ENCODE data around the gene SPATA45.
"Not testable (repeated sequence)": the region's sequence is repeated elsewhere in the genome, so short reads cannot be mapped to it uniquely, and the experiment has no call there.

The SPATA45 gene

DNA sequence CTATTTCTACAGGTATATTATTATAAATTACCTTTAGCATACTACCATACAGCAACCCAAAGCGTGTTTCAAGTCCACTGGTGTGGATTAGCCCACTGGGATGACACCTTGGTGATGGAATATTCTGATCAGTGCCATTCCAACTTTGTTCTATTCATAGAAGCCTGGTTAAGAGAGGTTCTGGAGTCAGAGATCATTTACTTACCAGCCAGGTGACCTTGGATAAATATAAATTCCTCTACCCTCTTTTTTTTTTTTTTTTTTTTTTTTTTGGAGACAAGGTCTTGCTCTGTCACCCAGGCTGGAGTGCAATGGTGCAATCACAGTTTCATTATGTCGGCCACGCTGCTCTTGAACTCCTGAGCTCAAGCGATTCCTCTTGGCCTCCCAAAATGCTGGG, at the start of gene SPATA45:
Gene SPATA45, minus strand, starts transcription at position 101 of the 400 bp plus-strand sequence. CDS start 11,500 bp downstream, outside the sequence.
- DNase-seq = no peak

GRCh38 chr1:212892108-212892507, 44.7 kb upstream of the SPATA45 start:
- DNase-seq = no peak

DNA sequence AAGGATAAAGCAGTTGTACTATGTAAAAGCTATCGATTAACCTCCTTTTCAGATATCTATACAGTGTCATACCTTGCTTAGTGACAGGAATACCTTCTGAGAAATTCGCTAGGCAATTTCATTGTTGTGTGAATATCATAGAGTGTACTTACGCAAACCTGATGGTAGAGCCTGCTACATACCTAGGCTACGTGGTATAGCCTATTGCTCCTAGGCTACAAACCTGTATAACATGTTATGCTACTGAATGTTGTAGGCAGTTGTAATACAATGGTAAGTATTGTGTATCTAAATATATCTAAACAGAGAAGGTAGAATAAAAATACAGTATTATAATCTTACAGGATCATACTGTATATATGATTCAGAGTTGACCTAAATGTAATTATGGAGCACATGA, 37.1 kb upstream of the SPATA45 start:
- no peak for DNase-seq

- no peak for DNase-seq
These were observed 32.7 kb upstream of the SPATA45 start for GRCh38 chr1:212879947-212880690.

DNA sequence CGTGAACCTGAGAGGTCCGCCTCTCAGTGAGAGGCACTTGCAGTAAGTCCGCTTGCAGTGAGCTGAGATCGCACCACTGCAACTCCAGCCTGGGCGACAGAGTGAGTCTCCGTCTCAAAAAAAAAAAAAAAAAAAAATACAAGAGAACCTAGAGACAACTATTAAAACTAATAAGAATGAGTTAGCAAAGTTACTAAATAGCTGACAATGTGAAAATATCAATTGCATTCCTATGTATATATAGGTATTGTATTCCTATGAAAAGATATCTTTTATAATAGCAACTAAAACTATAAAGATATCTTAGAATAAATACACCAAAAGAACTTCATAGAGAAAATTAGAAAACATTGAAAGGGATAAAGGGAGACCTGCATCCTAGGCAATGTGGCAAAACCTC, 31.0 kb upstream of the SPATA45 start:
- DNase-seq = no peak

DNA sequence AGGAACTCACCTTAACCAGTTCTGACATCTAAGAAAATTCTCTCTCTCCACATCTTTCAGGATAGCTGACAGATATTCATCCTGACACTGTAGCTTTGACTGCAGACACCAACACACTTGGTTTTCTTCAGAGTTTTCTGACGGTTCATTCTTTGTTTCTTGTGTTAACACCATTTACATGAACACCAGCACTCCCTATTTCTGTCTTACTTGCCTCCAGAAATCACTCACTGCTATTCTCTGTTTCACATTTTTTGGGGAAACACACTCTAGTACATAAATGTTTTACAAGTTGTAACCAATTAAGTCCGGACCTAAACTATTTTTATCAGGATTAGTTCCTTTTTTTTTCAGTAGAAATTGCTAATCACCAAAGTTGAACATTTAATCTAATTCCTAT, 26.1 kb upstream of the SPATA45 start:
- no peak for DNase-seq

DNA sequence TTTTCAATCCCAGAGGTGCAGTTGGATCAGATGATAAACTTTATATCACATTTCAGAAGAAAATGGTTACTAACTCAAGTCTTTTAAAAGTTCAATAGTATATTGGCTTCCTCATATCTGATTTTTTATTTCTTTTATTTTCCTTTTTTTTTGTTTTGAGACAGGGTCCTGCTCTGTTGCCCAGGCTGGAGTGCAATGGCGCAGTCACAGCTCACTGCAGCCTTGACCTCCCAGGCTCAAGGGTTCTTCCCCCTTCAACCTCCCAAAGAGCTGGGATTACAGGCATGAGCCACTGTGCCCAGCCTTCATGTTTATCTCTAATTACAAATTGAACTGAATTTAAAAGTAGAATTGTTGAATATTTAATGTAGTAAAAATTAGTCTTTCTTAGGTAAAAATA, 24.5 kb upstream of the SPATA45 start:
- no peak for DNase-seq

DNA sequence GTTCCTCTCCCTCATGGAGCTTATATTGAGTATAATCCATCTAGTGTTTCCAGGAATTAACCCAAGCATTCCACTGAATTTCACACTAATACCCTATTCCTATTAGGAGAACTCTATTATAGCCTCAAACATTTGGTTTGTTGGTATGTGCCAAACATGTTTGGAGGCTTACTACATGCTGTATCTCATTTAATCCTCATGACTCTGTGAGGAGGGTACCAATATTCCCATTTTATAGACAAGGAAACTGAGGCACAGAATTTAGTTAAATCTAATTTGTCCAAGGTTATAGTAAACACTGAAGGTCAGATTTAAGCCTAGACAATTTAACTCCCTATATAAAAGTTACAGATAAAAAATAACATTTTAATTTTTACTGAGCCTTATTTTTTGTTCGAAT, 19.7 kb upstream of the SPATA45 start:
- DNase-seq = no peak

- DNase-seq = no peak
These were observed 16.8 kb upstream of the SPATA45 start for GRCh38 chr1:212864201-212864600.

GRCh38 chr1:212863345-212863744, 15.9 kb upstream of the SPATA45 start:
- not testable (repeated sequence) for DNase-seq

GRCh38 chr1:212862111-212862690, 14.8 kb upstream of the SPATA45 start:
- DNase-seq = no peak

- no peak for DNase-seq
These were observed 13.5 kb upstream of the SPATA45 start for GRCh38 chr1:212860713-212861581.

DNA sequence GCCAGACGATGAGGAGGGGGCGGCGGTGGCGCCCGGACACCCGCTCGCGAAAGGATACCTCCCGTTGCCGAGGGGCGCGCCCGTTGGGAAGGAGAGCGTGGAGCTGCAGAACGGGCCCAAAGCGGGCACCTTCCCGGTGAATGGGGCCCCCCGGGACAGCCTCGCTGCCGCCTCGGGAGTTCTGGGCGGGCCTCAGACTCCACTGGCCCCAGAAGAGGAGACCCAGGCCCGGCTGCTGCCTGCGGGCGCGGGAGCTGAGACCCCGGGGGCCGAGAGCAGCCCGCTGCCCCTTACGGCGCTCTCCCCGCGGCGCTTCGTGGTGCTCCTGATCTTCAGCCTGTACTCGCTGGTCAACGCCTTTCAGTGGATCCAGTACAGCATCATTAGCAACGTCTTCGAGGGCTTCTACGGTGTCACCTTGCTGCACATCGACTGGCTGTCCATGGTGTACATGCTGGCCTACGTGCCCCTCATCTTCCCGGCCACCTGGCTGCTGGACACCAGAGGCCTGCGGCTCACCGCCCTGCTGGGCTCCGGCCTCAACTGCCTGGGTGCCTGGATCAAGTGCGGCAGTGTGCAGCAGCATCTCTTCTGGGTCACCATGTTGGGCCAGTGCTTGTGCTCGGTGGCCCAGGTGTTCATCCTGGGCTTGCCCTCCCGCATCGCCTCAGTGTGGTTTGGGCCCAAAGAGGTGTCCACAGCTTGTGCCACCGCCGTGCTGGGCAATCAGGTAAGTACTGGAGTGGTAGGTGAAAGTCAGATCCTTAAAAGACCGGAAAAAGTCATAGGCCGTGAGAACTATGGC, 11.2 kb upstream of the SPATA45 start:
- DNase-seq = peak; percentile 11

DNA sequence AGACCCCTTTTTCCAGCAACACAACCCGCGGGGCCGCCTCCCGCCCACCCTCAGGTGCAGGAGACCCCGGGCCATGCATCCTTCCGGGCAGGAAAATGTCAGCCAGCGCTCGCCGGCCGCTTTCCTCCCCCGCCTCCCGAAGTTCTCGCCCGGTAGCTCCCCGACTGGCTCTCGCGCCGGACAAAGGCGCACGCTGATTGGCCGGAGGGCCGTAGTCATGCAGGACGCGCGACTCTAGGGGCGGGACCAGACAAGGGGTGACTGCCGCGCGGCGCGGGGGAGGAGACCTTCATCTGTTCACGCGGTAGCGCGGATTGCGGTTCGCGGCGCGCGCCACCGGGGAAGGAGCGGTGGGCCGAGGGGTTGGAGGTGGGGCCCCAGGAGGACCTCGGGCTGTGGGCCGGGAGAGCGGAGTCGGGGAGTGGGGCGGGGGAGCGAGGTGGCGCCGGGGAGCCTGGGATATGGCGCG, 10.6 kb upstream of the SPATA45 start, which contains the start of gene FLVCR1:
Gene FLVCR1, plus strand, starts transcription at position 284 of the 469 bp plus-strand sequence. Its CDS starts 178 bp downstream, at position 462.
- DNase-seq = peak; percentile 97

DNA sequence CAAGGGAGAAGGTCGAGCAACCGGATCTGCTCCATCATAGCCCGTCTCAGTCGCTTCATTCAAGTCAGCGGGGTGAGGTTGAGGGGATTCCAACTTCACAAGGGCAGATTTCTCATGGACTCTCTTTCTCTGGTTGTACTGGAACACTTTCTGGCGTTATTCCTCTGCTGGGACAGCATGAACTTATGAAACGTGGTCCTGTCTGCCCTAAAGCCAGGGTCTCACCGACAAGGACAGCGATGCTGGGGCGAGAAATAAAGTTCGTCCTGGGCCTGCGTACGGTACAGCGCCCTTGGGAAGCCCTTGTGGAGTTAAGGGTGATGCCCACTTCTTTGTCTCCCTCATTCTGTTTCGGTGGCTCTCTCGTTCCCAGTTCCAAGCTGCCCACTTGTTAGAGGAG, 9.3 kb upstream of the SPATA45 start:
- no peak for DNase-seq

- DNase-seq = no peak
These were observed 6.2 kb upstream of the SPATA45 start for GRCh38 chr1:212853658-212854057.

GRCh38 chr1:212852105-212852688, 4.7 kb upstream of the SPATA45 start:
- no peak for DNase-seq

GRCh38 chr1:212844521-212844920, 2.9 kb downstream of the SPATA45 start:
- DNase-seq = not testable (repeated sequence)

- DNase-seq = no peak
These were observed 9.3 kb downstream of the SPATA45 start for GRCh38 chr1:212838145-212838544.

DNA sequence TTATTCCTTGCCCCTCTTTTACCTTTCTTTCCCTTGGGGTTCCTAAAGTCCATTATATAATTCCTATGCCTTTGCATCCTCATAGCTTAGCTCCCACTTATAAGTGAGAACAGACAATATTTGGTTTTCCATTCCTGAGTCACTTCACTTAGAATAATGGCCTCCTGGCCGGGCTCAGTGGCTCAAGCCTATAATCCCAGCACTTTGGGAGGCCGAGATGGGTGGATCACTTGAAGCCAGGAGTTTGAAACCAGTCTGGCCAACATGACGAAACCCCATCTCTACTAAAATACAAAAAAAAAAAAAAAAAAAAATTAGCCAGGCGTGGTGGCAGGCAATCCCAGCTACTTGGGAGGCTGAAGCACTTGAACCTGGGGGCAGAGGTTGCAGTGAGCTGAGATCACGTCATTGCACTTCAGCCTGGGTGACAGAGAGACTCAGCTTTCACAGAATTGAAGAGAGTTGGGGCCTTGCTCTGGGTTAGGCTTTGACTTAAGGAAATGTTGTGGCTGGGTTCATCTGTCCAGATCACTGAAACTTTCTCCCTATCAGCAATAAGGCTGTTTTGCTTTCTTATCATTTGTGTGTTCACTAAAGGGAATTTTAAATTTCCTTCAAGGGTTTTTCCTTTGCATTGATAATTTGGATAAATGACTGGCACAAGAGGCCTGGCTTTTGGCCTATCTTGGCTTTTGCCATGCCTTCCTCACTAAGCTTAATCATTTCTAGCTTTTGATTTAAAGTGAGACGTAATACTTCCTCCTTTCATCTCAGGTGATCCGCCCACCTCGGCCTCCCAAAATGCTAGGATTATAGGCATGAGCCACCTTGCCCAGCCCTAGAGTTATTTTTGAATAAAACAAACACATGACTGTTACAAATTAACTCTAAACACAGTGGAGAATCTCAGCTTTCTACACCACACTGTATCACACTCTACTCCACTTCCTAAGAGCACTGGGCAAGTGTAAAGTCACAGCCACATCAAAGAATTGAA, 13.9 kb downstream of the SPATA45 start:
- DNase-seq = peak; percentile 19

- no peak for DNase-seq
These were observed 19.1 kb downstream of the SPATA45 start for GRCh38 chr1:212828395-212828794.
